ENCODE data around the gene ERFE.

- no peak for TF ChIP-seq MYC (IDR thresholded peaks at IDR 0.05; ENCODE audit: low read depth, low read length)
- TF ChIP-seq, protein P1, sequence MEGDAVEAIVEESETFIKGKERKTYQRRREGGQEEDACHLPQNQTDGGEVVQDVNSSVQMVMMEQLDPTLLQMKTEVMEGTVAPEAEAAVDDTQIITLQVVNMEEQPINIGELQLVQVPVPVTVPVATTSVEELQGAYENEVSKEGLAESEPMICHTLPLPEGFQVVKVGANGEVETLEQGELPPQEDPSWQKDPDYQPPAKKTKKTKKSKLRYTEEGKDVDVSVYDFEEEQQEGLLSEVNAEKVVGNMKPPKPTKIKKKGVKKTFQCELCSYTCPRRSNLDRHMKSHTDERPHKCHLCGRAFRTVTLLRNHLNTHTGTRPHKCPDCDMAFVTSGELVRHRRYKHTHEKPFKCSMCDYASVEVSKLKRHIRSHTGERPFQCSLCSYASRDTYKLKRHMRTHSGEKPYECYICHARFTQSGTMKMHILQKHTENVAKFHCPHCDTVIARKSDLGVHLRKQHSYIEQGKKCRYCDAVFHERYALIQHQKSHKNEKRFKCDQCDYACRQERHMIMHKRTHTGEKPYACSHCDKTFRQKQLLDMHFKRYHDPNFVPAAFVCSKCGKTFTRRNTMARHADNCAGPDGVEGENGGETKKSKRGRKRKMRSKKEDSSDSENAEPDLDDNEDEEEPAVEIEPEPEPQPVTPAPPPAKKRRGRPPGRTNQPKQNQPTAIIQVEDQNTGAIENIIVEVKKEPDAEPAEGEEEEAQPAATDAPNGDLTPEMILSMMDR (IDR thresholded peaks at IDR 0.05; ENCODE audit: extremely low read depth in 1 of 2, insufficient read depth in 1 of 2, low read depth in 1 of 2, low read length in 2 of 2), result no peak
Measured at GRCh38 chr2:238143239-238143951, 15.4 kb upstream of the ERFE start.

Data from endothelial cell of umbilical vein (primary cell).